Neural cell (in vitro differentiated cells): ENCODE data around the gene GPSM1. TPM values are rescaled to one million over a fixed set of nuclear protein-coding genes. Genes with fewer than 3 reads are reported as not detected.

ENCODE experiments used
- H2AFZ ChIP-seq: fragments of 200-600, 300-800 bp; sonication (generic), shearing (Covaris generic); 2 replicates; pipeline ENCODE4 v1.6.0; 2014; ENCODE audit warnings: low read depth, mild to moderate bottlenecking, antibody characterized with exemption, low read length, moderate library complexity
- H3F3A ChIP-seq: fragments of 200-600 bp; shearing (Covaris generic); 2 replicates; pipeline ENCODE4 v1.6.1; 2016; ENCODE audit warnings: mild to moderate bottlenecking, moderate library complexity, mixed read lengths, antibody characterized with exemption, low read length; ENCODE audit not compliant: insufficient read depth, poor library complexity, severe bottlenecking
- H3K27ac ChIP-seq: fragments of 200-600, 300-800 bp; sonication (generic), shearing (Covaris generic); 2 replicates; pipeline ENCODE4 v1.5.1; 2014; ENCODE audit warnings: mild to moderate bottlenecking, low read length, moderate library complexity
- H3K27me3 ChIP-seq: fragments of 300-800, 200-600 bp; sonication (generic), shearing (Covaris generic); 2 replicates; pipeline ENCODE4 v1.6.0; 2014; ENCODE audit warnings: mild to moderate bottlenecking, low read depth, low read length, moderate library complexity; ENCODE audit not compliant: insufficient read depth
- H3K36me3 ChIP-seq: fragments of 300-800, 200-600 bp; sonication (generic), shearing (Covaris generic); 2 replicates; pipeline ENCODE4 v1.5.1; 2014; ENCODE audit warnings: mild to moderate bottlenecking, antibody characterized with exemption, low read length, moderate library complexity; ENCODE audit not compliant: insufficient read depth
- H3K4me2 ChIP-seq: fragments of 300-800, 200-600 bp; sonication (generic), shearing (Covaris generic); 2 replicates; pipeline ENCODE4 v1.6.0; 2014; ENCODE audit warnings: mild to moderate bottlenecking, low read length
- H3K4me3 ChIP-seq: fragments of 300-800, 200-600 bp; sonication (generic), shearing (Covaris generic); 2 replicates; pipeline ENCODE4 v1.5.1; 2014; ENCODE audit warnings: mild to moderate bottlenecking, low read length, moderate library complexity
- H3K79me2 ChIP-seq: fragments of 200-600 bp; shearing (Covaris generic); replicated peaks from 2 replicates; pipeline ENCODE4 v1.6.0; 2014; ENCODE audit warnings: mild to moderate bottlenecking, low read length, moderate library complexity; ENCODE audit not compliant: insufficient read depth
- H3K9ac ChIP-seq: fragments of 300-800, 200-600 bp; sonication (generic), shearing (Covaris generic); 2 replicates; pipeline ENCODE4 v1.6.1; 2016; ENCODE audit warnings: mild to moderate bottlenecking, low read length, mixed read lengths
- H3K9me2 ChIP-seq: fragments of 200-600 bp; shearing (Covaris generic); 2 replicates; pipeline ENCODE4 v1.6.1; 2016; ENCODE audit warnings: mild to moderate bottlenecking, low read length, mixed read lengths; ENCODE audit not compliant: insufficient read depth
- H3K9me3 ChIP-seq: fragments of 200-600, 300-800 bp; sonication (generic), shearing (Covaris generic); 2 replicates; pipeline ENCODE4 v1.6.1; 2016; ENCODE audit warnings: mild to moderate bottlenecking, mixed run types, low read length, moderate library complexity, mixed read lengths
- H4K20me1 ChIP-seq: fragments of 200-600 bp; shearing (Covaris generic); 2 replicates; pipeline ENCODE4 v1.6.1; 2016; ENCODE audit warnings: mild to moderate bottlenecking, mixed run types; ENCODE audit not compliant: insufficient read depth
- CTCF ChIP-seq: fragments of 450-650 bp; IDR thresholded peaks from 2 replicates; pipeline ENCODE4 v1.5.1; 2014; ENCODE audit warnings: antibody characterized with exemption, mild to moderate bottlenecking, moderate library complexity; ENCODE audit not compliant: poor library complexity, severe bottlenecking
- EP300 ChIP-seq: fragments of 450-650 bp; conservative IDR thresholded peaks from 2 replicates; pipeline ENCODE4 v1.6.1; 2014; ENCODE audit warnings: antibody characterized with exemption, mild to moderate bottlenecking, moderate library complexity; ENCODE audit not compliant: poor library complexity, severe bottlenecking
- EZH2 ChIP-seq: fragments of 200-600, 300-800 bp; shearing (Covaris generic), sonication (generic); IDR thresholded peaks from 2 replicates; pipeline ENCODE4 v1.6.1; 2014; ENCODE audit warnings: antibody characterized with exemption, low read length, borderline replicate concordance, mild to moderate bottlenecking; ENCODE audit not compliant: insufficient read depth, poor library complexity, severe bottlenecking
- MXI1 ChIP-seq: fragments of 450-650 bp; conservative IDR thresholded peaks from 2 replicates; pipeline ENCODE4 v1.6.1; 2014; ENCODE audit warnings: antibody characterized with exemption, mild to moderate bottlenecking; ENCODE audit not compliant: poor library complexity, severe bottlenecking
- POLR2AphosphoS5 ChIP-seq: IDR thresholded peaks from 2 replicates; pipeline ENCODE4 v1.6.1; 2012
- RAD21 ChIP-seq: fragments of 450-650 bp; conservative IDR thresholded peaks from 2 replicates; pipeline ENCODE4 v1.6.1; 2014; ENCODE audit warnings: antibody characterized with exemption, mild to moderate bottlenecking, moderate library complexity
- REST ChIP-seq: IDR thresholded peaks from 2 replicates; pipeline ENCODE4 v1.6.1; 2012; ENCODE audit warnings: borderline replicate concordance
- SMC3 ChIP-seq: fragments of 450-650 bp; conservative IDR thresholded peaks from 2 replicates; pipeline ENCODE4 v1.6.1; 2014; ENCODE audit warnings: antibody characterized with exemption, mild to moderate bottlenecking, moderate library complexity; ENCODE audit not compliant: poor library complexity
- TAF1 ChIP-seq: IDR thresholded peaks from 2 replicates; pipeline ENCODE4 v1.6.1; 2012; ENCODE audit warnings: low read depth
- polyA plus RNA-seq: library from polyadenylated mRNA; depleted of rRNA; stranded (reverse); fragments of >200 nt; gene quantifications from 2 replicates; pipeline ENCODE4 v1.2.3, GENCODE V29; 2014

Gene GPSM1
- polyA plus RNA-seq, 1 donor from 2014 or later, result 117 TPM

- no peaks in the 10 kb centered on the region for H3K9me3 ChIP-seq
- no peak overlapping the region for H3K27ac ChIP-seq
- H3K27me3 ChIP-seq, result no peaks in the 10 kb centered on the region
- TF ChIP-seq EZH2, result no peak
- no peak for TF ChIP-seq REST
- no peak for TF ChIP-seq TAF1
- no peak for TF ChIP-seq SMC3
- TF ChIP-seq MXI1, result no peak
- no peak for TF ChIP-seq EP300
- TF ChIP-seq POLR2AphosphoS5, result no peak
- no peak for TF ChIP-seq CTCF
- no peak for TF ChIP-seq RAD21
- no peaks in the 10 kb centered on the region for H3K36me3 ChIP-seq
- H3K9me2 ChIP-seq, result no peaks in the 10 kb centered on the region
- H4K20me1 ChIP-seq, result no peaks in the 10 kb centered on the region
- H3K79me2 ChIP-seq, result no peaks in the 10 kb centered on the region
- no peak overlapping the region for H3K4me2 ChIP-seq
- no peak overlapping the region for H2AFZ ChIP-seq
- H3F3A ChIP-seq, result no peaks in the 10 kb centered on the region
- no peak overlapping the region for H3K4me3 ChIP-seq
- H3K9ac ChIP-seq, result no peak overlapping the region
Measured at GRCh38 chr9:136293476-136294077, 33.8 kb upstream of the GPSM1 start.

- H3K36me3 ChIP-seq, result no peaks in the 10 kb centered on the region
- H3K9me2 ChIP-seq, result no peaks in the 10 kb centered on the region
- H3K27ac ChIP-seq, result no peak overlapping the region
- no peaks in the 10 kb centered on the region for H3K79me2 ChIP-seq
- H4K20me1 ChIP-seq, result no peaks in the 10 kb centered on the region
- H3K27me3 ChIP-seq, result no peaks in the 10 kb centered on the region
- no peak overlapping the region for H2AFZ ChIP-seq
- H3K4me3 ChIP-seq, result no peak overlapping the region
- no peak overlapping the region for H3K9ac ChIP-seq
- no peaks in the 10 kb centered on the region for H3K9me3 ChIP-seq
- H3K4me2 ChIP-seq, result no peak overlapping the region
- TF ChIP-seq EZH2, result no peak
- TF ChIP-seq REST, result no peak
- no peak for TF ChIP-seq EP300
- TF ChIP-seq SMC3, result no peak
- no peak for TF ChIP-seq TAF1
- no peak for TF ChIP-seq CTCF
- no peak for TF ChIP-seq POLR2AphosphoS5
- no peak for TF ChIP-seq RAD21
- no peak for TF ChIP-seq MXI1
- H3F3A ChIP-seq, result no peaks in the 10 kb centered on the region
Measured at GRCh38 chr9:136294437-136294836, 32.9 kb upstream of the GPSM1 start.
